ENCODE results near the gene RPS23.
A peak's percentile ranks its signal among the peaks of the same experiment; 100 is the strongest.

The RPS23 gene

DNA sequence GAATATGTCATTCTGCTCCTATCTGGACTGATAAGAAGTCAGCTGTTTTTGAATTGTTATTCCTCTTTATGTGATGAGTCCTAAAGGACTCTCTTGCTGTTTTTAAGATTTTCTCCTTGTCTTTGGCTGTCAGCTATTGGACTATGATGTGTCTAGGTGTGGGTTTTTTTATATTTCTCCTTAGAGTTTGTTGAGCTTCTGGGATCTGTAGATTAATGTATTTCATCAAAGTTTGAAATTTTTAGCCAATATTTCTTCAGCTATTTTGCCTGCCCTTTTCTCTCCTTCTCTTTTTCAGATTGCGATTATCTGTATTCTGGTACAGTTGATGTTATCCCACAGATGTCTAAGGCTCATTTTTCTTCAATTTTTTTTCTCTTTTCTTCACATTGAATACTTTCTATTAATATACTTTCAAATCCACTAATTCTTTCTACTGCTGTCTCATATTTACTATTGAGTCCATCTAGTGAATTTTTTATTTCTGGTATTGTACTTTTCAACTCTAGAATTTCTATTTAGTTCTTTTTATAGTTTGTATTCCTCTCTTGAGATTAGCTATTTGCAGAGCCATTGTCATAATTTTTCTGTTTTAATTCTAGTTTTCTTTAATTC, 31.1 kb downstream of the RPS23 start:
- Histone ChIP-seq H3K9me3 (ENCODE audit: control insufficient read depth, insufficient read depth, low read length) (no peaks in the 10 kb centered on the region), H3K4me1 (ENCODE audit: control insufficient read depth, insufficient read depth, low read length) (no peaks in the 10 kb centered on the region), H3K27ac (ENCODE audit: low read length) (no peak overlapping the region), H3K4me3 (ENCODE audit: low read length) (no peak overlapping the region), H3K27me3 (ENCODE audit: control insufficient read depth, insufficient read depth, low read length) (no peaks in the 10 kb centered on the region), H3K36me3 (ENCODE audit: control insufficient read depth, insufficient read depth, low read length) (no peaks in the 10 kb centered on the region)
- WGBS (ENCODE audit: insufficient coverage, insufficient read length) = no CpG with 5 or more reads among the region's 1 CpG
- no peak for DNase-seq (ENCODE audit: low read depth, low spot score)

DNA sequence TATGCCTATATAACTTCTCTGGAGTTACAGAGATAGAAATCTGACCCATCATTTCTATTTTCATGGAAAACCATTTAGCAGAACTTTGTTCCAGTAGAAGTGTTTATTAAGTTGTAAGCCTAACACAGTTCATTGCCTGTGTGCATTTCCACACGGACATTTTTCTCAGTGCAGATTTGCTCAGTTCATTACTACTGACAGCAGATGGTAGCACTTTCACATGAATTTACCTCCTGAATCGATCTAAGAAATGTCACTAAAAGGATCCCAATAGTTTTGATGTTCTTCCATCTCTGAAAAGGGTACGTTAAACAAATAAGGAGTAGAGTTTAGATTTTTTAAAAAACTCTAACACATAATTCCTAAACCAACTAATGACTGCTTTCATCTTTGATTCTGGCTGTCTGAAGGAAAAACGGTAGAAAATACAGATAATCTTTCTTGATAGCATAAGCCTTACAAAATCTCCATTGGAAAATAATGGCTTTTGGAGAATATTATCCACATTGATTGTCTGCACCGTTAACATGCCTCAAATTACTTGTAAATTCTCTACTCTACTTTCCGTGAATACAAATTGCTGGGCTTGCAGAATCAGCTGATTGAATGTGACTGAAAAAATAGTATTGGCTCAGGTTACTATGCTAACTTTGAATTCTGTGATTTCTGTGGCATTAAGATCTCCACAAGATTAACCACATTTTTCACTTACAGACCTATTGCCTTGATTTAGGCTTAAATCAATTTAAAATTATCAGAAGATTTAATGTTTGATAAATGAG, 33.1 kb downstream of the RPS23 start:
- Histone ChIP-seq H3K4me1 (ENCODE audit: control insufficient read depth, insufficient read depth, low read length) (no peaks in the 10 kb centered on the region), H3K4me3 (ENCODE audit: low read length) (no peak overlapping the region), H3K27me3 (ENCODE audit: control insufficient read depth, insufficient read depth, low read length) (no peaks in the 10 kb centered on the region), H3K36me3 (ENCODE audit: control insufficient read depth, insufficient read depth, low read length) (no peaks in the 10 kb centered on the region), H3K9me3 (ENCODE audit: control insufficient read depth, insufficient read depth, low read length) (no peaks in the 10 kb centered on the region), H3K27ac (ENCODE audit: low read length) (no peak overlapping the region)
- DNase-seq (ENCODE audit: low read depth, low spot score) = no peak
- no CpG with 5 or more reads among the region's 6 CpGs for WGBS (ENCODE audit: insufficient coverage, insufficient read length)

DNA sequence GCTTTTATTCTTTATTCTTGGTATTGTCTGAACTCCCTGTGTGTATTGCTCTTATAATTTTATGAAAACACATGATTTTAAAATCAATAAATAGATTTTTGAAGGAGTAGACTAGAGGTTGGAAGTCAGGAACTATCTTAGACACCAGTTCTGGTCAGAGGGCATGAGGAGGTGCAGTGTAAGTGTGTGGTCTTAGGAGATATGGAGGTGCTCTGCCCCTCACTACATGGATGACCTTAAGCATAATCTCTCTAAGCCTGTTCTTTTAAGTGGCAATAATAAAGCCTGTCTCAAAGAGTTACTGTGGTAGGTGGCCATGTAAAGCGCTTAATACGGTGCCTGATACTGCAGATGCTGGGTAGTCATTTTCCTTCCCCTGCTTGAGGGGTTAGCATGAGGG, 34.0 kb downstream of the RPS23 start:
- Histone ChIP-seq H3K36me3 (ENCODE audit: control insufficient read depth, insufficient read depth, low read length) (no peaks in the 10 kb centered on the region), H3K27ac (ENCODE audit: low read length) (no peak overlapping the region), H3K27me3 (ENCODE audit: control insufficient read depth, insufficient read depth, low read length) (no peaks in the 10 kb centered on the region), H3K4me1 (ENCODE audit: control insufficient read depth, insufficient read depth, low read length) (no peaks in the 10 kb centered on the region), H3K9me3 (ENCODE audit: control insufficient read depth, insufficient read depth, low read length) (no peaks in the 10 kb centered on the region), H3K4me3 (ENCODE audit: low read length) (no peak overlapping the region)
- no CpG with 5 or more reads among the region's 2 CpGs for WGBS (ENCODE audit: insufficient coverage, insufficient read length)
- no peak for DNase-seq (ENCODE audit: low read depth, low spot score)

DNA sequence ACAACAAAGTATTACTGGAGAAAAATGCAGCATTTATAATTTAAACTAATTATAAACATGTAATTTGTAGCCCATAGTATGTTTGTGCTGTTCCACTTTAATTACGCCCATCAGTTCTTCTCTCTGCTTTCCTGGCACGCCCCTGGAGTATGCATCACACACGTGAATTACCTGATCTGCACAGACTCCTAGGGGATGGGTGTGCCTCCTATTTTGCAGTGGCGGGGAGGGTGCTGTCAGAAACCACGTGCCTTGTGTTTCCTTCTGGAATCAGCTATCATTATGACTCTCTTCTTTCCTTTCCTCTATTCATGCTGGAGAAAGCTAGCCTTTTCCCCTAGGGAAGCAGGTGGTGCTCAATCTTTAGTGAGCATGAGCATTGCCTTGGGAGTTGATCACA, 43.3 kb downstream of the RPS23 start:
- Histone ChIP-seq H3K27ac (ENCODE audit: low read length) (no peak overlapping the region), H3K9me3 (ENCODE audit: control insufficient read depth, insufficient read depth, low read length) (no peaks in the 10 kb centered on the region), H3K4me1 (ENCODE audit: control insufficient read depth, insufficient read depth, low read length) (no peaks in the 10 kb centered on the region), H3K4me3 (ENCODE audit: low read length) (no peak overlapping the region), H3K27me3 (ENCODE audit: control insufficient read depth, insufficient read depth, low read length) (no peaks in the 10 kb centered on the region), H3K36me3 (ENCODE audit: control insufficient read depth, insufficient read depth, low read length) (no peaks in the 10 kb centered on the region)
- DNase-seq (ENCODE audit: low read depth, low spot score) = no peak
- no CpG with 5 or more reads among the region's 5 CpGs for WGBS (ENCODE audit: insufficient coverage, insufficient read length)

DNA sequence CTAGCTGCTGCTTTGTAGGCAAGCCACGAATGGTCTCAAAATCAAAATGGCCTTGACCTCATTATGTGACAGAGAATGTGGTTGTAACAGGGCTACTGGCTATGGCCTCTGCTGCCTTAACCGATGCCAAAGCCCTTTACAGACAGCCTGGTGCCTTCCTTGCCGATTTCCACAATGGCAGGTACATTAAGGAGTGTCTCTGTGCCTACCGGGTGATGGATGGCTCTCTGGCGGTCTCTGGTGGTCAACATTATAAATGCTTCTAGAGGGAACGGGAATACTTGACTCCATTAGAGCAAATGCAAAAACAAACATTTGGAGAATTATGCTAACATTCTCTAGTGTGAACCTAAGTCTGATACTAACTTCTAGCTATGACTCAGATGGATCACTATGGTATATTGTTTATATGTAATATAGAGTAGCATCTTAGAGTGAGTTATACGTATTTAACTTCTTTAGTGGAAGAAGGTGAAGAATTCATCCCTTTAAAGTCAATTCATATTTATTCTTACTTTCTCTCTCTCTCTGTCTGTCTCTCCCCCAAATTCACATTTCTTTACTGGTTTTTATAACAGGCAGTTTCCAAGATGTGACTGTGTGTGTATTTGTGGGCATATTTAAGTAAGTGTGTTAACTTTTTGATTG, 52.5 kb downstream of the RPS23 start:
- Histone ChIP-seq H3K9me3 (ENCODE audit: control insufficient read depth, insufficient read depth, low read length) (no peaks in the 10 kb centered on the region), H3K4me3 (ENCODE audit: low read length) (no peak overlapping the region), H3K36me3 (ENCODE audit: control insufficient read depth, insufficient read depth, low read length) (no peaks in the 10 kb centered on the region), H3K4me1 (ENCODE audit: control insufficient read depth, insufficient read depth, low read length) (no peaks in the 10 kb centered on the region; the same call in 1 of the 2 replicates), H3K27ac (ENCODE audit: low read length) (no peak overlapping the region), H3K27me3 (ENCODE audit: control insufficient read depth, insufficient read depth, low read length) (no peaks in the 10 kb centered on the region)
- WGBS (ENCODE audit: insufficient coverage, insufficient read length) = no CpG with 5 or more reads among the region's 7 CpGs
- DNase-seq (ENCODE audit: low read depth, low spot score) = peak; percentile 47
